NCI-H146 treated with DMSO at 0.1 percent for 48 hours (cell line): Measurements from ENCODE around the gene PLXNB3.

ENCODE experiments used
- DNase-seq: peaks from one replicate; lab custom pipeline; 2025; ENCODE audit not compliant: unreplicated experiment; lab: John Stamatoyannopoulos, UW

PLXNB3 gene

GRCh38 chrX:153750127-153750774 is 13.8 kb upstream of the PLXNB3 start:
- DNase-seq: no peak

GRCh38 chrX:153755136-153755535 is 8.9 kb upstream of the PLXNB3 start:
- no peak for DNase-seq

- DNase-seq: no peak
Observed at GRCh38 chrX:153761863-153762262, 2.2 kb upstream of the PLXNB3 start.

- DNase-seq: no peak
Observed at GRCh38 chrX:153762626-153763173, 1.3 kb upstream of the PLXNB3 start.

GRCh38 chrX:153763298-153763932 is 634 bp upstream of the PLXNB3 start:
- DNase-seq: no peak

- no peak for DNase-seq
Observed at GRCh38 chrX:153764786-153765137, 713 bp downstream of the PLXNB3 start.

GRCh38 chrX:153765138-153766079 is 1.4 kb downstream of the PLXNB3 start:
- no peak for DNase-seq

- DNase-seq: no peak
Observed at GRCh38 chrX:153766098-153766817, 2.2 kb downstream of the PLXNB3 start.

GRCh38 chrX:153766871-153767673 is 3.0 kb downstream of the PLXNB3 start:
- no peak for DNase-seq

GRCh38 chrX:153767674-153768055 is 3.6 kb downstream of the PLXNB3 start:
- DNase-seq: no peak

GRCh38 chrX:153768311-153769157 is 4.5 kb downstream of the PLXNB3 start:
- DNase-seq: no peak

- DNase-seq: no peak
Observed at GRCh38 chrX:153769158-153769864, 5.3 kb downstream of the PLXNB3 start.

- no peak for DNase-seq
Observed at GRCh38 chrX:153769865-153770600, 6.0 kb downstream of the PLXNB3 start.

- DNase-seq: no peak
Observed at GRCh38 chrX:153770601-153771414, 6.8 kb downstream of the PLXNB3 start.

- no peak for DNase-seq
Observed at GRCh38 chrX:153771415-153772315, 7.6 kb downstream of the PLXNB3 start.
